GM19468 (cell line): ENCODE measurements around the gene MIR17HG.
A peak's percentile ranks its signal among the peaks of the same experiment; 100 is the strongest.

Experiments used
- ATAC-seq: cut with Tn5 transposase; IDR thresholded peaks from one replicate; pipeline ENCODE4 v1.9.1; 2021; ENCODE audit warnings: mild to moderate bottlenecking, moderate library complexity, moderate number of reproducible peaks; ENCODE audit not compliant: unreplicated experiment; ENCODE audit errors: extremely low read depth

Gene MIR17HG

GRCh38 chr13:91362908-91363307, 15.4 kb downstream of the MIR17HG start:
- no peak for ATAC-seq

DNA sequence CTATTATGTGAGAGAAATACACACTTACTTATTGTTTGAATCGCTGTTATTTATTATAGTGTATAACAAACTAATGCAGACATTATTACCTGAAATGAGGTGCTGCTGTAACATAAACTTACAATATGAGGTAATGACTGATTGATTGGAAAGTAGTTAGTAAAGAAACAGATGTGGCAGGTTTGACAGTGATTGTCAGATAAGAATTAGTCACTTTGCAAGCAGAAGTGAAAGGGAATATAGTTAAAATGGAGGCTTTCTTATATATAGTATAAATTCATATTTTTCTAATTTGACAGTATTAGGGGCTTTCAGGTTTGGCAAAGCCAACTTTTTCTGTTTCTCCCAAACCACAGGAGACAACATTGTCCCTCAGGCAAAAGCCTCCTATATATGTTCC, 20.6 kb downstream of the MIR17HG start:
- ATAC-seq: no peak

GRCh38 chr13:91368676-91369440, 21.4 kb downstream of the MIR17HG start:
- ATAC-seq: no peak

GRCh38 chr13:91369441-91369831, 21.9 kb downstream of the MIR17HG start:
- ATAC-seq: no peak

DNA sequence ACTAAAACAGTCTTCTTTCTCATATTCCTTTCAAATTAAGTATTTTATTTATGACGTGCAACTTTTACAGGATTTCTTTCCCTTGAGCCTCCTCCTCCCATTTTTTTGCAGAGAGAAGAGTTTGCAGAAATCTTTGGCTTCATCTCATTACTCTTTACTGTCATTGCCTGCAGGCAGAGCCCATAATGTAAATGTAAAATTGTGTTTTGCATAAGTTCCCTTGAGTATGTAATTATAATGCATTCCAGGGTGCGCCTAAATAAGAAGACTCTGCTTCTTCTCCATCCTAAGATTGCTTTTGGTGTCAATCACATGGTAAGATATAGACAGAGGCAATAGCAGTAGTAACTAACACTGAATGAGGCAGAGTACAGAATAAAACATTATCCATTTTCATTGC, 23.0 kb downstream of the MIR17HG start:
- ATAC-seq: no peak

GRCh38 chr13:91372911-91373310, 25.4 kb downstream of the MIR17HG start:
- no peak for ATAC-seq

GRCh38 chr13:91375116-91375729, 27.7 kb downstream of the MIR17HG start:
- peak; percentile 47 for ATAC-seq

DNA sequence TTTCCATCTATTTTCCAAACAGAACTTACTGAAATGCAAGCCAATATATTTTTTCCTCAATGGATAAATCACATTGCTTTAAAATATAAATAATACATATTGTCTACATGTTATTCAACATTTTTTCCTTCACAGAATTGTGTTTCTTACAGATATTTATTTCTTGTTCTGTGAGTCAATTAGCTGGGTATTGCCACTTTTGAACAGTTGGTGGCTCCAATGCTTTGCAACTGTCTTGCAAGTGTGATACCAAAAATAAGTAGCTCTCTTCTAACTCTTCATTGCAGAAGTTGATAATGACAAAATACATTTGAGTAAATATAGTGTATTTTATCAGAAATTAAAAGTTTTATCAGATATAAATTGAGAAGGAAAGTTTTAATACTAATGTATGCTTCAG, 33.9 kb downstream of the MIR17HG start:
- no peak for ATAC-seq

DNA sequence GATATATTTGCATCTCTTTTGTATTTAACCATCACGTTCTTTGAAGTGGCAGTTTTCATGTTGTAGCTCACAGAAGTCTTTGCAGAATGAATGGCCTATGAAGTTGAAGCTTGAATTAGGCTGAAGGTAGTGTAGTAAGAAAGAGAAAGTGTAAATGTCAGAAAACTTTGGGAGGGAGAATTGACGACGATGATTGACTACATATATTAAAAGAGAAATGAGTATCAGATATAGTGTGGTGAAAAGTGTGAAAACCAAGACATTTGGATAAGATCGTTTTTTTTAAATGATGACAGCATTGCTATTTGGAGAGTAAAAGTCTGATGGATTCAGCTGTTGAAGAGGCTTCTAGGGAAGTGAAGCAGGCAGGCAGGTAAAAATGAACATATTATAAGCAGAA, 36.3 kb downstream of the MIR17HG start:
- ATAC-seq: no peak

DNA sequence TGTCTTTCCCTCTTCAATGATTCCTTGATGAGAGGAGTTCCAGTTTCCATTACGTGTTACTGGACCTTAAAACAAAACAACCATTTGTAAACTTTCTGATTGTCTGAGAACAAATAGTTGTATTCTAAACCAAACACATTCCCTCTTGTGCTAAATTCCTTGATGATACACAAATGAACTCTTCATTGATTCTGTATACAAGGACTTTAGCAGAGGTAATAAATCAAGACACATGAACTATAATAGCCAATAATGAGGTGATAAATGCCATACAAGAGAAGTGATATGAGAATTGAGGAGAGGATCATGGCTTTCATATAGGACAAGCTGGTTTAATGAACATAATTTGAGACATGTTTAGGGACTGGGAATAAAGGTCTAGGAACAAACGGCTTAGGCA, 37.4 kb downstream of the MIR17HG start:
- no peak for ATAC-seq

DNA sequence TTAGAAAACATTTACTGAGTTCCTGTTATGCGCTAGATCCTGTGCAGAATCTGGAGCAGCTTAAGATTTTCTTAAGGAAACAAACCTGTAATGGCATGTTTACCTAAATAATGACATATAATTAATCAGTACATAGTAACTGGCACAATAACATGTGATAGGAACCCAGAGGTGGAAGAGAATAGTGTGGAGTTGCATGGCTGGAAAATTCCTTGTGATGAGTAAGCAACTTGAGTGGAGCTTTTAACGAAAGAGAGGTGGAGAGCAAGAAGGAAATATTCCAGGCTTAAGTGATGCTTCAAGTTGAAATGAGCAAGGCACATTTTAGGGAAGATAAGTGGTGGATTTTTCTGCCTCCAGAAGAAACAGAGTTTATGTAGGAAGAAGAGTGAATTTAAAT, 41.7 kb downstream of the MIR17HG start:
- ATAC-seq: no peak

GRCh38 chr13:91397595-91397994, 50.1 kb downstream of the MIR17HG start:
- no peak for ATAC-seq

DNA sequence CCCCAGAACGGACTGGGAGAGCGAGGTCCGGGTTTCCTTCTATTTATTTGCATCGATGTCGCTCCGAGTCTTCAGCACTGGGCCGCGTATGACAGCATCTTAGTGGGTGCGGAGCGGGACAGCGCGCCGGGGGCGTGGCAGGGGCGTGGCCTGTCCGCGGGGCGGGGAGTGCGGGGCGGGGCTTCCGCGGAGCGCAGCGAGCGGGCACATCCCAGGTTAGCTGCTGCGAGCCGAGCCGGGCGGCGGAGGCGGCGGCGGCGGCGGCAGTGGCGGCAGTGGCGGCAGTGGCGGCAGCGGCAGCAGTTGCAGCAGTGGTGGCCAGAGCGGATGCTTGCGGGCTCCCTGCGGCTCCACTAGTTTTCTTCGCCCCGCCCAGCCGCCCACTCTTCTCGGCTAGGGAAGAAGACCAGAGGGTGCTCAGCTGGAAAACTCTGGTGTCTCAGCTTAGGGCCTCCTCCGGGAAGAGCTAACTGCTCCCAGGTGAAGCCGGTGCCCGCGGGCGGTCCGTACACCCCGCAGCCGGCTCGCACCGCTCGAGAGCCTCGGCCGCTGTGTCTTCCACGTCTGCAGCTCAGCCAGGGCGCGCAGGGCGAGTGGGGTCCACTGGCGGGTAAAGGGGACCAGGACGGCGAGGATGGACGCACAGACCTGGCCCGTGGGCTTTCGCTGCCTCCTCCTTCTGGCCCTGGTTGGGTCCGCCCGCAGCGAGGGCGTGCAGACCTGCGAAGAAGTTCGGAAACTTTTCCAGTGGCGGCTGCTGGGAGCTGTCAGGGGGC, 51.1 kb downstream of the MIR17HG start, which contains the start of gene GPC5:
GPC5 (plus strand) TSS at position 209 of the 776 bp plus-strand sequence.
- ATAC-seq: peak; percentile 92

DNA sequence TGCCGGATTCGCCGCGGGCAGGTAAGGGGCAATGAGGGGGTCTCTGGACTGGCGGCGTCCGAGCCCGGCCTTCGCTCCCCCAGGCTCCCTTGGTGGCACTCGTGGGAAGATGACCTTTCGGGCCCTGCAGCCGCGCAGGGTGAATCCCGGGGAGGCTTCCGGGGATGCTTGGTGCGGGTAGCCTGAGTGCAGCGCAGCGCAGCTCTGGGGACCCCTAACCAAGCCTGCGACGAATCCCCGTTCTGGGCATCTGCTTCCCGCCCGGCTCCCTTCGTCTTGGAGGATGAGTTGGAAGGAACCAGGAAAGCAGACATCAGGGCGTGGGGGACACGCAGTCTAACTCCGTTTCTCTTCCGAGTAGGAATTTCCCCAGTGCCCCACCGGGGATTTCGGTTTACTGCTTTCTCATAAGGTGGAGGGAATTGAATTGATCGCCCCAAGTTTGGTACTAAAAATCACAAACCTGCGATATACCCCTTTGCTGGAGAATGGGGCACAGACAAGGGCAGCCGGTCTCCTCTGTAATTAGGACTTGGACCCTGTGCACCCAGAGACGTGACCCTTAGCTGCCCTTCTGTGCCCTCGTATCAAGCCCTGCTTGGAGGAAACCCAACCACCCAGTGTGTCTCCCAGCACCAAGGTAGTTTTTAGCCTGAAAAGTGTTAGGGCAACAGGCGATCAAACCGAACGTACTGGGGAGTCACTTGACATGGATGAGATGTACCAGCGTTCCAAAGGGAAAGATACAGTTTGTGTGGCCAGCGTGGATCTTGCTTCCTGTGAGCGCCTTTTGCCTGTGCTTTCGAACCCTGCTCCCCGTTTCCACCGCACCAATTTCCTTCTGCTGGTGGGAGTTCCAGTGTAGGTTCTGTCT, 51.9 kb downstream of the MIR17HG start:
- no peak for ATAC-seq

DNA sequence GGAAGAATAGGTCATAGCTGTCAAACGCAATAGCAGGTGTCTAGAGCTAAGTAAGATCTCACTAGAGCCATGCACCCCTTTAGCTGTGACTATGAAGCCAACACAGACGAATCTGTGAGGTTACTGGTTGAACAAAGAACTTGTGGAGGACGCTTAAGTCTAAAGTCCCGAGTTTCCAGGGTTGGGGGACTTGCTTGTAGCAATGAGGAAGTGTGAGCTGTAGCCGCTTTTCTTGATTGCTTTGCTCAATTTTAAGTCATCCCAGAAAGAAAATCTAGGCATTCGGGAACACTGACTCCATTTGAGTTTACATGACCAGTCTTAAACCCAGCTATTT, 52.5 kb downstream of the MIR17HG start:
- no peak for ATAC-seq

GRCh38 chr13:91400671-91401070, 53.2 kb downstream of the MIR17HG start:
- no peak for ATAC-seq

- ATAC-seq: no peak
These were observed 54.4 kb downstream of the MIR17HG start for GRCh38 chr13:91401920-91402319.
